GM10248 (cell line): Measurements from ENCODE around the gene PATJ.
"Not testable (repeated sequence)": the region's sequence is repeated elsewhere in the genome, so short reads cannot be mapped to it uniquely, and the experiment has no call there.

ENCODE experiments used
- CTCF ChIA-PET: fragments of 300-600 bp; sonication (Branson Sonifier 250); formaldehyde crosslinking; extraction: SDS; loops from one replicate; lab custom pipeline; 2021; ENCODE audit warnings: antibody characterized with exemption; lab: Yijun Ruan, JAX
- POLR2A ChIA-PET: fragments of 350-650 bp; sonication (Branson Sonifier 250); formaldehyde crosslinking; extraction: SDS; loops from one replicate; lab custom pipeline; 2020; ENCODE audit warnings: antibody characterized with exemption; lab: Yijun Ruan, JAX
- DNase-seq: peaks from one replicate; pipeline ENCODE4 v3.0.0; 2012; ENCODE audit errors: extremely low spot score
- CTCF ChIP-seq: IDR thresholded peaks from 2 replicates; pipeline ENCODE4 v1.5.1; 2012; ENCODE audit warnings: mild to moderate bottlenecking, low read depth; ENCODE audit errors: extremely low read depth, missing control alignments, control extremely low read depth

PATJ gene

GRCh38 chr1:61724506-61724812 is 17.8 kb upstream of the PATJ start:
- DNase-seq: no peak
- ChIA-PET POLR2A (no interaction called here), CTCF (no interaction called here)
- TF ChIP-seq CTCF: no peak

GRCh38 chr1:61724813-61725694 is 17.2 kb upstream of the PATJ start, which contains the start of gene TM2D1:
Gene TM2D1 (minus strand): TSS chr1:61725141. CDS start chr1:61725120, 21 bp downstream.
- TF ChIP-seq CTCF: no peak
- ChIA-PET POLR2A (no interaction called here), CTCF (interaction anchor here (0.7 kb wide), 1 partner anchor 84 kb away, joined by 3 read pairs; no protein-coding TSS in a partner anchor)
- peak; percentile 92 for DNase-seq

- POLR2A ChIA-PET: no interaction called here
- no peak for TF ChIP-seq CTCF
- CTCF ChIA-PET: no interaction called here
- no peak for DNase-seq
These were observed 14.7 kb upstream of the PATJ start for GRCh38 chr1:61727544-61727943.

GRCh38 chr1:61730679-61731078 is 11.6 kb upstream of the PATJ start:
- DNase-seq, CTCF ChIA-PET, POLR2A ChIA-PET: not testable (repeated sequence)

DNA sequence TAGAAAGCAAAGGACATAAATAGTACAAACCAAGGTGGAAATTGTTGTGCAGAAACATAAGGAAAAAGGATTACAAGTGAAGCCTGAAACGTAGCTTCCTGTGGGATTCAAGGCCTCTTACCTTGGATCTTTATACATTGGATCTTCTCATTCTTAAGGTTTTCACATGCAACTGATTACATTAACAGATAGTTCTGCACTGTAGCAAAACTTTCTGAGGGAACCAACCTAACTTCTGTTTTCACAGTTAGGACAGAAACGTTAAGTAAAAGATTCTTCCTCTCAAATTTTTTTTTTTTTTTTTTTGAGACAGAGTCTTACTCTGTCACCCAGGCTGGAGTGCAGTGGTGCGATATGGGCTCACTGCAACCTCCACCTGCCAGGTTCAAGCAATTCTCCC is 9.6 kb upstream of the PATJ start:
- ChIA-PET POLR2A (no interaction called here), CTCF (no interaction called here)
- DNase-seq: no peak
- TF ChIP-seq CTCF: no peak

DNA sequence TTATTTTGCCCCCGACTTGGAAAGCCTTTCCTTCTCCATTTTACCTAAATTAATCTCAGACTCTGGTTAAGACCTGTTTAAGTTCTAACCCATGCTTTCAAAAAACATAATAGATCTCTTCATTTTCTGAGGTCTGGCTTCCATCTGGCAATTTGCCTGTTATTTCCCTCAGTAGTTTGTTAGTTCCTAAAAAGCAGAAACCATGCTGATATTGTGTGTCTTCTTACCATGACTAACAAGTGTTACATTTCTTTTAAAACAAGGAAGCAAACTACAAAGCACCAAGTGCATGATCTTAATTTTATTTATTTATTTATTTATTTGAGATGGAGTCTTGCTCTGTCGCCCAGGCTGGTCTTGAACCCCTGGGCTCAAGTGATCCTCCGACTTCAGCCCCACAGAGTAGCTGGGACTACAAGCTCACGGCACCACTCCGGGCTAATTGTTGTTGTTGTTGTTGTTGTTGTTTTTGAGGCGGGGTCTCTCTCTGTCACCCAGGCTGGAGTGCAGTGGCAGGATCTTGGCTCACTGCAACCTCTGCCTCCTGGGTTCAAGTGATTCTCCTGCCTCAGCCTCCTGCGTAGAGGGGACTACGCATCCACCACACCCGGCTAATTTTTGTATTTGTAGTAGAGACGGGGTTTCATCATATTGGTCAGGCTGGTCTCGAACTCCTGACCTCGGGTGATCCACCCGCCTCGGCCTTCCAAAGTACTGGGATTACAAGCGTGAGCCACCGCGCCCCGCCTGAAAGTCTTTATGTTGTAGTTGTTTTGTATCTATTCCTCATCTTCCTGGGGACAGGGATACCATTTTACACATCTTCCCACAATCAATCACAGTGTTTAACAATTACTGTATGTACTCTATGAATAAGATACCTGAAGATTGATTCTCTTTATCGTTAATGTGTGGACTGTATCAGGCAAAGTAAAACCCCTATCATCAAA is 1.3 kb upstream of the PATJ start:
- no peak for DNase-seq
- TF ChIP-seq CTCF: no peak
- CTCF ChIA-PET: interaction anchor here (1.5 kb wide), 1 partner anchor 25 kb away, joined by 3 read pairs; no protein-coding TSS in a partner anchor
- POLR2A ChIA-PET: no interaction called here
